Activated gamma-delta T cell treated with Interleukin-2 at 50 U/mL for 16 hours (primary cell): Measurements from ENCODE around the gene SRSF10.
"Not testable (repeated sequence)": the region's sequence is repeated elsewhere in the genome, so short reads cannot be mapped to it uniquely, and the experiment has no call there.

Experiments used
- DNase-seq: peaks from one replicate; pipeline ENCODE4 v3.0.0-alpha.2; 2020

Gene SRSF10

DNA sequence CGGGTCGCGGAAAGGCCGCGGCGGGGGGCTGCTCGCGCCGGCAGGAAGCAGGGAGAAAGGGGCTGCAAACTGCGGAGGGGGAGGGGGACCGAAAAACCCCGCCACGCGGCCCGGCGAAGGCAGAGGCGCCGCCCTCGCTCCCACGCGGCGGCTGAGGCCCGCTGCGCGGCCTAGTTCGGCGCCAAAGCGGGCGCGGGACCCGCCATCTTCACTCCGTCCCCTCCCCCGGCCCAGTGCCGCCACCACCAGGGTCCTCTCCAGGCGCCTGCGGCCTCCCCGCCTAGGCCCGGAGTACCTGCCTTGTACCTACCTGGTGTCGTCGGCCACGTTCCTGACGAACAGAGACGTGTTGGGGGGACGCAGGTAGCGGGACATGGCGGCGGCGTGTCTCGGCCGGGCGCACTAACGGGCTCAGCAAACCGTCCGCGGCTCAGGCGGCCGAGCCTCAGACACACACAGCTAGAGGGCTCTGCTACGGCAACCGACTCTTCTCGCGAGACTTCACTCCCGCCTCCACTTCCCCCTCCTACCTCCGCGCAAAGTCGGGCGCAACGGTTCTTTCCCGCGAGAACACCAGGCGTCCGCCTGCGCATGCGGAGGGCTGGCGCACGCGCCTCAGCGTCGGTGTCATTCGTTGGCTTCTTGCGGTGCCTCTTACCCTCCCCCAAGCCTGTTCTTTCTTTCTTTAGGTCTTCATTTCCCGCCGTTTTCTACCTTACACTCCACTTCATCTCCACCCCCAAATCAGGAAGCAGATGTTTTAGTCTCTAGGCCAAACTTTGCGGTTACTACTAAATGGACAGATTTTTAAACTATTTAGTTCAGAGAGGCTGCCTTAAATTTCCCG, at the start of gene SRSF10:
Gene SRSF10, minus strand, starts transcription at position 447 of the 847 bp plus-strand sequence. Its CDS starts 72 bp downstream, at position 375.
- peak; percentile 97 for DNase-seq

GRCh38 chr1:24027838-24028468, 47.8 kb upstream of the SRSF10 start:
- no peak for DNase-seq

DNA sequence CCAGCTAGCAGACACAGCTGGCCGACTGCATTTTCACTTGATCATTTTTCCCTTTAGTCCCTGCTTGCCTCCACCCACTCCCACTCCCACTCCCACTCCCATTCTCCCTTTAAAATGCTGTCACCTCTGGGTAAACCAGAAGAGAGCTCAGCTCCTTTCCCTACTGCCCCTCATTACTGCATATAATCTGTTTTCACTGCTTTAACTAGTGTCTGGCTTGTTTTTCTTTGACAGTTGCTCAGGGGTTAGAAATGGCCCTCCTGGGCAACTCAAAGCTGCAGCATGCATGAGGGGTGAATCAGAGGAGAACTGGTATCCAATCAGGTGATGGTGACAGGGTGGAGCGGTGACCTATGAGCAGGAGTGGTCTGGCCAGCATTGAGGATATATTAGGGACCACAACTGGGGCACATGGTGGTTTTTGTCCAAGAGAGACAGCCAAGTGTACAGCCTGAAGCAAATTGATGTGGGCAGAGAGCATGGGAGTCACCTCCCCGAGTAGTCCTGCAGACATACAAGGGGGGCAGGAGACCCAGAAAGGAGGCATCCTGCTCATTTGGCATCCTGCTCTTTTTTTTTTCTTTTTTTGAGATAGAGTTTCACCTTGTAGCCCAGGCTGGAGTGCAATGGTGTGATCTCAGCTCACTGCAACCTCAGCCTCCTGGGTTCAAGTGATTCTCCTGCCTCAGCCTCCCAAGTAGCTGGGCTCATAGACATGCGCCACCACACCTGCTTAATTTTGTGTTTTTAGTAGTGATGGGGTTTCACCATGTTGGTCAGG, 42.6 kb upstream of the SRSF10 start:
- DNase-seq: no peak

GRCh38 chr1:24021403-24022266, 41.5 kb upstream of the SRSF10 start:
- DNase-seq: no peak

DNA sequence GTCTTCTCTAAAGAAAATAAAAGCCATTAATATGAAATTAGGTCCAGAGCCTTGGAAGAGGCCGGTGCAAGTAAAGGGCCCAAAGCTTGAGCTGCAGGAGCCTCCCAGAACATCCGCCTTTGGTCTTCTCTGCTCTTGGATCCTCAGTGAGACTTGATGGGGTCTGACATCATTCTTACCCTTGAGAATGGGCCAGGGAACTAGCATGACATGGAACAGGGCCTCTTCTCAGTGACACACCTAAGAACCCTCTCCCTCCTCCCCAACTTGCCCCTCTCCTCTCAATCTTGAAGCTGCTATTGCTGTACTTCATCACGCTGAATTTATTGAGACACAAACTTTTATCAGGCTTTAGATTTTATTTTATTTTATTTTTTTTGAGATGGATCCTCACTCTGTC, 40.3 kb upstream of the SRSF10 start:
- DNase-seq: no peak

DNA sequence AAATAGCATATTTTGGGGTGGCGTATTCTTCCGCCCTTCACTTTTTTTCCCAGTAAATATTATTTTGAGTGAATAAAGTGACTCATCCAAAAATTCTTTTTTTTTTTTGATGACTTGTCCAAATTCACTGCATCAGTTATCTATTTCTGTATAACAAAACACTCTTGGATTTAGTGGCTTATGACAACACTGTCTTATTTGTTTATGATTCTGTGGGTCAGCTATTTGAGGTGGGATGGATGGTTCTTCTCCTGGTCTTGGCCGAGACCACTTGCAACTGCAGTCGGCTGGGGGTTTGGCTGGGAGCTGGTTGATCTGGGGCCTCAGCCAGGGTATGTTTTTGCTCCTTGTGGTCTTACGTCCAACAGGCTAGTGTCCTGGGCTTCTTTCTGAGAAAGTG, 39.9 kb upstream of the SRSF10 start:
- no peak for DNase-seq

DNA sequence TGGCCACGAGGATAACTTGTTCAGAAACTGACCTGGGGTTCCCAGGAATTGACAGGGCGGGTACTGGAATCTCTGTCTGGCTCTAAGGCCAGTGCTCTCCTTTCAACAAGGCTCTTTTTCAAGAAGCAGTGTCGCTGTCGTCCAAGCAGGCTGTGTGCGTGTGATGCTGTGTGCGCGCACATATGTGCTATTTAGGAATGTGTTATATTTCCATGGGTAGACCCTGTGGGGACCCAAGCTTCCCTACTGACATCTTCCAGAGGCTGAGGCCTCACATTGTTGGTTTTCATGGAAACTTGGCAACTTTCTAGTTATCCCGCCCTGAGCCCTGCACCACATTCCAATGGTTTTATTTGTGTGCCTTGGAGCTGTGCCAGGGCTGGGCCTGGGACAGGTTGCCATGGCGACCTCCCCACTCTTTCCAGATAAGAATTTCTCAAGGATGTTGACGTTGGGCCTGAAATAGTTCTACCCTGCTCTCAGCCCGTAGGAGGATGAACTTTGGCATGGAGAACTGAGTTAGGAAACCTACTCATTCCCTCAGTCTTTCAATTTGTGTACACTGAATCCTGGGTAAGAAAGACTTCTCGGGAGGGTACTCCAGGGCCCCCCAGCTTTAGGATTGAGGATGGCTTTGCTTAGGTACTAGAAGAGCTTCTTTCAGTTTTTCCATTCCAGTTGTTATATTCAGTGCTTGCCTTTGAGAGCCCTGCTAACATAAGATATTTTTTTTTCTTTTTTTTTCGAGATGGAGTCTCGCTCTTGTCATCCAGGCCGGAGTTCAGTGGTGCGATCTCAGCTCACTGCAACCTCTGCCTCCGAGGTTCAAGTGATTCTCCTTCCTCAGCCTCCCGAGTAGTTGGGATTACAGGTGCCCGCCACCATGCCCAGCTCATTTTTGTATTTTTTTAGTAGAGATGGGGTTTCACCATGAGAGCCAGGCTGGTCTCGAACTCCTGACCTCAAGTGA, 38.8 kb upstream of the SRSF10 start:
- DNase-seq: no peak

GRCh38 chr1:24015221-24016210, 35.4 kb upstream of the SRSF10 start:
- no peak for DNase-seq

GRCh38 chr1:24012878-24013277, 32.8 kb upstream of the SRSF10 start:
- DNase-seq: not testable (repeated sequence)

DNA sequence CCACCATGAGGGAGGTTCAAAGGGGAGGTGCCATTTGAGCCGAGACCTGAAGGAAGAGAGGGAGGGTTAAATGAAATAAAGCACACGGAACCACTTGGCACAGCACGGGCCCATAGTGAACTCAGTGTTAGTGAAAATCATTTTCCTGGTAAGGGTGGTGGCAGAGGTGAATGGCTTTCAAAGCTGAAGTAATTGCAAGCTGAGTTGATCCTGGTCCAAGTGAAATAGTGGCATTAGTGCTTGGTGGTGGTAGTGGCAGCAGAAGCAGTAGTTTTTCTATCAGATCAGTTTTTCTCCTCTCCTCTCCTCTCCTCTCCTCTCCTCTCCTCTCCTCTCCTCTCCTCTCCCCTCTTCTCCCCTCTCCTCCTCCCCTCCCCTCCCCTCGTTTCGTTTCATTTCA, 30.5 kb upstream of the SRSF10 start:
- DNase-seq: no peak

GRCh38 chr1:24009406-24009805, 29.3 kb upstream of the SRSF10 start:
- DNase-seq: no peak

GRCh38 chr1:24008574-24009184, 28.6 kb upstream of the SRSF10 start:
- not testable (repeated sequence) for DNase-seq

DNA sequence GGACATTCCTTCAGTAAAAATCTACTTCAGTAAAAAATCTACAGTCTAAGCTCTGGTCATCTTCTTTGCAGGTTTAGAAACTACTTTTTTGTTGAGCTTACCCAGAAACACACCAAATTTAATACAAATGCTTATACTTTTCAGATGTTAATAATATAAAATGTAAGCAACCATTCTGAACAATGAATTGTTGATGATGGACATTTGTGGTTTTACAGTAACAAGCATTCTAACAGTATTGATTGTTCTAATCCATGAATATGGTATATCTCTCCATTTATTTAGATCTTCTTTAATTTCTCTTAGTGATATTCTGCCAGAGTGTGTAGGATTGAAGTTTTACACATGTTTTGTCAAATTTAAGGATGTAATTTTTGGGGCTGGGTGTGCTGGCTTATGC, 27.0 kb upstream of the SRSF10 start:
- DNase-seq: no peak

DNA sequence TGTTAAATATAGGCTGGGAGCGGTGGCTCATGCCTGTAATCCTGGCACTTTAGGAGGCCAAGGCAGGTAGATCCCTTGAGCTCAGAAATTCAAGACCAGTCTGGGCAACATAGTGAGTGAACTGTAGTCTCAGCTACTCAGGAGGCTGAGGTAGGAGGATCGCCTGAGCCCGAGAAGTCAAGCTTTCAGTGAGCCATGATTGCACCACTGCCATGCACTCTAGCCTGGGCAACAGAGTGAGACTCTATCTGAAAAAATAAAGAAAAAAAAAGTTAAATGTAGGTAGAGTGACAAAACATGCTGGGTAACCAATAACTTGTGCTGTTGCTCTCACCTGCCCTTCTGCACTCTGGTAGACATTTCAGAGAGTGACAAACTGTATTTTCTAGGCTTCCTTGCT, 25.0 kb upstream of the SRSF10 start:
- DNase-seq: no peak

- DNase-seq: no peak
These were observed 24.0 kb upstream of the SRSF10 start for GRCh38 chr1:24004132-24004531.

GRCh38 chr1:24003331-24003972, 23.3 kb upstream of the SRSF10 start:
- DNase-seq: no peak

DNA sequence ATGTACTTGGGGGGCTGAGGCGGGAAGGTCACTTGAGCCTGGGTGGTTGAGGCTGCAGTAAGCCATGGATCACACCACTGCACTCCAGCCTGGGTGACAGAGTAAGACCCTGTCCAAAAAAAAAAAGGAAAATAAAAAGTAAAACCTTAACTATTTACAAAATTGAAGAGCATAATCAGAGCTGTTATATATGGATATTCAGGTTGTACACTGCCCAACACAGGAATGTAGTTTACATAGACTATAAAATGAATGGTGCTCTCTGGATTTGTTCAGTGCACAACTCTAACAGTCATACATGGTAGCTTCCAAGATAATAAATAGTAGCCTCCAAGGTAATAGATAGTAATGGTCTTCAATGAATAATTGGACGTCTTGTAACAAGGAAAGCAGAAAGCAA, 22.6 kb upstream of the SRSF10 start:
- DNase-seq: no peak

- no peak for DNase-seq
These were observed 19.1 kb upstream of the SRSF10 start for GRCh38 chr1:23999156-23999671.

GRCh38 chr1:23997812-23998211, 17.7 kb upstream of the SRSF10 start:
- DNase-seq: no peak
